H1 (cell line): Measurements from ENCODE around the gene CCBE1. TPM values are rescaled to one million over a fixed set of nuclear protein-coding genes. Genes with fewer than 3 reads are reported as not detected.

ENCODE experiments used
- CTCF ChIA-PET: fragments of 300-600 bp; sonication (Branson Sonifier 250); formaldehyde crosslinking; loops from one replicate; lab custom pipeline; 2021; ENCODE audit not compliant: partially characterized antibody; lab: Charles Lee
- POLR2A ChIA-PET: fragments of 300-600 bp; sonication (Branson Sonifier 250); formaldehyde crosslinking; loops from one replicate; lab custom pipeline; 2021; ENCODE audit warnings: inconsistent platforms; ENCODE audit not compliant: partially characterized antibody; lab: Charles Lee
- DNase-seq, 2 experiments: peaks; one replicate each; pipeline versions ENCODE4 v3.0.0 to v3.0.0-alpha.2; 2010 to 2022; ENCODE audit warnings: low spot score in 2 of 2, low read depth in 1 of 2, mixed read lengths in 1 of 2
- FAIRE-seq: peaks from 2 replicates; lab custom pipeline; 2011; peaks lifted over from hg19 to GRCh38; lab: Jason Lieb, UNC
- H2AFZ ChIP-seq: 2 replicates; pipeline ENCODE4 v1.8.1; 2012; ENCODE audit warnings: low read length, inconsistent platforms
- H2AK5ac ChIP-seq: 2 replicates; pipeline ENCODE4 v1.6.1; 2013; ENCODE audit warnings: low read depth, low read length
- H2BK120ac ChIP-seq: replicated peaks from 2 replicates; pipeline ENCODE3; 2013; ENCODE audit warnings: low read depth, low read length, inconsistent platforms
- H2BK12ac ChIP-seq: 2 replicates; pipeline ENCODE4 v1.6.1; 2013; ENCODE audit warnings: low read depth, low read length
- H2BK15ac ChIP-seq: 2 replicates; pipeline ENCODE4 v1.6.1; 2013; ENCODE audit warnings: low read length
- H2BK20ac ChIP-seq: 2 replicates; pipeline ENCODE4 v1.6.1; 2013; ENCODE audit warnings: low read length
- H2BK5ac ChIP-seq: 2 replicates; pipeline ENCODE4 v1.6.1; 2013; ENCODE audit warnings: low read depth, low read length
- H3K14ac ChIP-seq: 2 replicates; pipeline ENCODE4 v1.6.1; 2013; ENCODE audit warnings: inconsistent platforms; ENCODE audit not compliant: insufficient read length
- H3K18ac ChIP-seq: 2 replicates; pipeline ENCODE4 v1.6.1; 2013; ENCODE audit warnings: low read length; ENCODE audit errors: extremely low read depth
- H3K23ac ChIP-seq: 2 replicates; pipeline ENCODE4 v1.6.1; 2013; ENCODE audit warnings: inconsistent platforms; ENCODE audit not compliant: insufficient read length
- H3K23me2 ChIP-seq: 2 replicates; pipeline ENCODE4 v1.6.1; 2013; ENCODE audit warnings: low read depth, low read length
- H3K27ac ChIP-seq: 2 replicates; pipeline ENCODE4 v1.6.1; 2011; ENCODE audit warnings: low read depth, low read length, inconsistent platforms
- H3K27me3 ChIP-seq, 4 experiments: replicated peaks in 1 of 4; 1 replicate in 1 of 4; 2 replicates in 3 of 4; pipeline versions ENCODE4 v1.6.1 to v1.8.1; 2011 to 2013; ENCODE audit warnings: low read length in 3 of 4, mild to moderate bottlenecking in 3 of 4, inconsistent platforms in 2 of 4, mixed read lengths in 2 of 4, moderate library complexity in 1 of 4; ENCODE audit not compliant: control insufficient read depth in 3 of 4, insufficient read depth in 3 of 4; ENCODE audit errors: extremely low read depth in 1 of 4
- H3K36me3 ChIP-seq, 4 experiments: 2 replicates each; pipeline versions ENCODE4 v1.6.1 to v1.8.1; 2011 to 2013; ENCODE audit warnings: mild to moderate bottlenecking in 4 of 4, low read length in 3 of 4, moderate library complexity in 2 of 4, control low read depth in 1 of 4, inconsistent platforms in 1 of 4; ENCODE audit not compliant: insufficient read depth in 4 of 4, control insufficient read depth in 2 of 4
- H3K4ac ChIP-seq: replicated peaks from 2 replicates; pipeline ENCODE3; 2013; ENCODE audit warnings: low read length, low read depth, mixed read lengths, inconsistent platforms; ENCODE audit not compliant: insufficient read length
- H3K4me1 ChIP-seq, 4 experiments: replicated peaks in 1 of 4; 1 replicate in 1 of 4; 2 replicates in 3 of 4; pipeline versions ENCODE4 v1.6.1 to v1.8.1; 2011 to 2013; ENCODE audit warnings: low read length in 3 of 4, inconsistent platforms in 2 of 4, mixed read lengths in 1 of 4; ENCODE audit not compliant: insufficient read depth in 4 of 4, control insufficient read depth in 3 of 4
- H3K4me2 ChIP-seq, 2 experiments: 2 replicates each; pipeline versions ENCODE4 v1.6.1 to v1.8.1; 2011 to 2013; ENCODE audit warnings: low read depth in 2 of 2, low read length in 2 of 2, control low read depth in 1 of 2, inconsistent platforms in 1 of 2, mild to moderate bottlenecking in 1 of 2; ENCODE audit not compliant: insufficient read depth in 1 of 2
- H3K4me3 ChIP-seq, 4 experiments: fragments of 200-600, 300-600 bp in 1 of 4; sonication (generic), shearing (Covaris generic), sonication (Bioruptor Twin) in 1 of 4; 2 replicates each; pipeline versions ENCODE4 v1.5.1 to v1.8.1; 2011 to 2016; ENCODE audit warnings: low read length in 4 of 4, low read depth in 3 of 4, control low read depth in 2 of 4, inconsistent platforms in 2 of 4, mild to moderate bottlenecking in 2 of 4, mixed read lengths in 1 of 4, moderate library complexity in 1 of 4; ENCODE audit not compliant: insufficient read depth in 2 of 4; ENCODE audit errors: extremely low read depth in 1 of 4
- H3K56ac ChIP-seq: replicated peaks from 2 replicates; pipeline ENCODE3; 2013; ENCODE audit warnings: low read depth, mild to moderate bottlenecking, mixed read lengths, low read length, inconsistent platforms; ENCODE audit not compliant: insufficient read length
- H3K79me1 ChIP-seq: 2 replicates; pipeline ENCODE4 v1.6.1; 2013; ENCODE audit warnings: low read depth, low read length, control low read depth
- H3K79me2 ChIP-seq, 2 experiments: 2 replicates each; pipeline versions ENCODE4 v1.6.1 to v1.8.1; 2012 to 2013; ENCODE audit warnings: low read length in 2 of 2, mild to moderate bottlenecking in 2 of 2, inconsistent platforms in 1 of 2; ENCODE audit not compliant: insufficient read depth in 2 of 2, control insufficient read depth in 1 of 2
- H3K9ac ChIP-seq, 4 experiments: replicated peaks in 1 of 4; 1 replicate in 1 of 4; 2 replicates in 3 of 4; pipeline versions ENCODE4 v1.6.1 to v1.8.1; 2011 to 2013; ENCODE audit warnings: low read depth in 3 of 4, low read length in 3 of 4, control low read depth in 2 of 4, mild to moderate bottlenecking in 2 of 4, moderate library complexity in 2 of 4, inconsistent platforms in 1 of 4; ENCODE audit errors: extremely low read depth in 1 of 4
- H3K9me3 ChIP-seq, 2 experiments: 2 replicates each; pipeline versions ENCODE4 v1.6.1 to v1.8.1; 2012 to 2013; ENCODE audit warnings: mild to moderate bottlenecking in 2 of 2, moderate library complexity in 2 of 2, control low read depth in 1 of 2, inconsistent platforms in 1 of 2, low read depth in 1 of 2, low read length in 1 of 2, mixed read lengths in 1 of 2; ENCODE audit not compliant: insufficient read depth in 2 of 2
- H4K20me1 ChIP-seq, 2 experiments: replicated peaks in 1 of 2; 2 replicates each; pipeline versions ENCODE3 to v1.8.1; 2011 to 2013; ENCODE audit warnings: inconsistent platforms in 2 of 2, low read length in 2 of 2, mild to moderate bottlenecking in 1 of 2; ENCODE audit not compliant: insufficient read depth in 2 of 2, control insufficient read depth in 1 of 2
- H4K5ac ChIP-seq: 2 replicates; pipeline ENCODE4 v1.6.1; 2013; ENCODE audit warnings: low read length, low read depth, mixed read lengths, inconsistent platforms; ENCODE audit not compliant: insufficient read length
- H4K8ac ChIP-seq: 2 replicates; pipeline ENCODE4 v1.8.0; 2013; ENCODE audit warnings: mild to moderate bottlenecking, moderate library complexity, low read length, inconsistent platforms; ENCODE audit not compliant: insufficient read depth; ENCODE audit errors: extremely low read depth
- H4K91ac ChIP-seq: replicated peaks from 2 replicates; pipeline ENCODE3; 2013; ENCODE audit warnings: low read length, mixed read lengths, inconsistent platforms; ENCODE audit not compliant: insufficient read length
- BCL11A ChIP-seq, 2 experiments: IDR thresholded peaks; one replicate each; pipeline ENCODE4 v1.6.1; 2011; ENCODE audit warnings: low read depth in 2 of 2, low read length in 2 of 2, mild to moderate bottlenecking in 2 of 2
- BRCA1 ChIP-seq: IDR thresholded peaks from 2 replicates; pipeline ENCODE4 v1.6.1; 2012; ENCODE audit warnings: low read depth, low read length, improper control_type of control experiment
- CBX5 ChIP-seq: fragments of 300-800, 300-1000 bp; sonication (generic); IDR thresholded peaks from 2 replicates; pipeline ENCODE4 v1.7.1; 2016; ENCODE audit warnings: antibody characterized with exemption, low read length, low read depth
- CHD1 ChIP-seq: IDR thresholded peaks from 2 replicates; pipeline ENCODE4 v1.6.1; 2012; ENCODE audit warnings: low read depth, low read length, improper control_type of control experiment
- CREB1 ChIP-seq: IDR thresholded peaks from 2 replicates; pipeline ENCODE4 v1.6.1; 2012; ENCODE audit warnings: inconsistent platforms
- E2F6 ChIP-seq: IDR thresholded peaks from 2 replicates; pipeline ENCODE4 v1.6.1; 2012; ENCODE audit warnings: inconsistent platforms
- FOSL1 ChIP-seq: IDR thresholded peaks from 2 replicates; pipeline ENCODE4 v1.6.1; 2011; ENCODE audit warnings: mild to moderate bottlenecking, low read depth, low read length, moderate library complexity; ENCODE audit not compliant: insufficient read depth
- GABPA ChIP-seq: IDR thresholded peaks from 2 replicates; pipeline ENCODE4 v1.6.1; 2011; ENCODE audit warnings: mild to moderate bottlenecking, low read length, moderate library complexity, borderline replicate concordance; ENCODE audit not compliant: insufficient read depth
- KDM5A ChIP-seq: fragments of 200-600 bp; IDR thresholded peaks from 2 replicates; pipeline ENCODE4 v1.7.1; 2012; ENCODE audit warnings: mild to moderate bottlenecking, low read length, inconsistent platforms, mixed read lengths
- NRF1 ChIP-seq: IDR thresholded peaks from 2 replicates; pipeline ENCODE4 v1.6.1; 2011; ENCODE audit warnings: mild to moderate bottlenecking, low read depth, low read length, improper control_type of control experiment
- POLR2AphosphoS5 ChIP-seq: IDR thresholded peaks from 2 replicates; pipeline ENCODE4 v1.6.1; 2011; ENCODE audit warnings: low read depth, low read length
- SIRT6 ChIP-seq: IDR thresholded peaks from one replicate; pipeline ENCODE4 v1.7.1; 2012; ENCODE audit warnings: low read length, inconsistent platforms
- SP4 ChIP-seq: IDR thresholded peaks from 2 replicates; pipeline ENCODE4 v1.6.1; 2012; ENCODE audit warnings: low read length, inconsistent platforms
- TAF1 ChIP-seq: IDR thresholded peaks from 2 replicates; pipeline ENCODE4 v1.6.1; 2011; ENCODE audit warnings: mild to moderate bottlenecking, low read depth, low read length
- TCF12 ChIP-seq: IDR thresholded peaks from 2 replicates; pipeline ENCODE4 v1.6.1; 2011; ENCODE audit warnings: low read depth, mild to moderate bottlenecking, low read length
- ZNF274 ChIP-seq: IDR thresholded peaks from 2 replicates; pipeline ENCODE4 v1.7.0; 2012; ENCODE audit warnings: low read length, borderline replicate concordance; ENCODE audit errors: extremely low read depth
- WGBS, 2 experiments: shearing (Covaris generic) in 1 of 2; methylation state at CpG; one replicate each; pipeline versions ENCODE4 v1.1.6 to v1.1.7; 2013 to 2015; ENCODE audit warnings: low lambda C conversion rate in 2 of 2, mixed read lengths in 2 of 2, inconsistent platforms in 1 of 2, low coverage in 1 of 2, missing lambda C conversion rate in 1 of 2; ENCODE audit not compliant: insufficient replicate concordance in 2 of 2, insufficient coverage in 1 of 2, insufficient read length in 1 of 2; ENCODE audit errors: extremely low coverage in 1 of 2, missing lambda C conversion rate in 1 of 2; 5-methylcytosine and 5-hydroxymethylcytosine counted together
- polyA plus RNA-seq, 7 experiments: library from polyadenylated mRNA; depleted of rRNA in 3 of 7; stranded (reverse) in 5 of 7; unstranded in 2 of 7; fragments of >200 nt in 5 of 7; fragments of 200-250 nt in 2 of 7; gene quantifications; 1 replicate in 5 of 7; 2 replicates in 1 of 7; 4 replicates in 1 of 7; pipeline versions ENCODE4 v1.2.1 to v1.2.3, GENCODE V29; 2011 to 2013; ENCODE audit warnings: missing spikeins in 2 of 7, mixed read lengths in 2 of 7
- total RNA-seq: library from RNA; stranded (reverse); fragmentation: NEBNext Ultra II Directional; extraction: Animal tissue kit (Norgen Biotek cat#: 25700); gene quantifications from 2 replicates; pipeline ENCODE4 v1.2.1, GENCODE V29; 2021

Gene CCBE1
- total and polyA plus RNA-seq, 2 of the 8 experiments (the other 6 are each of a cell fraction or from before 2014, with no cell fraction given) = 2.1 to 2.6 TPM

DNA sequence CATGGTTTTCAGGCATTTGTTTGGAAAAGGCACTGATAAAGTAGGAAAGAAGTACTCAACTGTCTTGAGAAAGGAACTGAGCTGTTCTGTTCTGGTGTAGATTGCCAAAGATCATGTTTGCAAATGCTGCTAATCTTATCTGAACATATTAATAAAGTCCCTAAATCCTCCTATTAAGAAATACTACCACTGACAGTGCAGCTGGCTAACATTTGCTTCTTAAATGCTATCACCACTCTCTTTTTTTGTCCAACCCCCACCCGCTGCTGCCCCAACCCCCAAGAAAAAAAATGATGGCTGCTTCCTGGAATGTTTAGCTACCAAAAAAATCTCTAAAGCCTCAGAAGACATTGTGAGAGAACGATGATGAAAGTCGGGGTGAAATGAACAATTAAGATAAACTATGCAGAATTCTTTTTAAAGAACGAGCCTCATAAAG, 130.7 kb downstream of the CCBE1 start:
- H4K20me1 ChIP-seq = no peaks in the 10 kb centered on the region
- TF ChIP-seq BRCA1 (no peak), GABPA (no peak), ZNF274 (no peak), CHD1 (no peak), SP4 (no peak), TCF12 (no peak), CBX5 (no peak), FOSL1 (no peak), NRF1 (no peak), SIRT6 (no peak), BCL11A (IDR thresholded peaks at IDR 0.05; ENCODE audit: low read depth in 2 of 2, low read length in 2 of 2) (no peak), TAF1 (no peak), KDM5A (no peak), POLR2AphosphoS5 (no peak), CREB1 (no peak), E2F6 (no peak)

More for the DNA sequence above, 130.7 kb downstream of the CCBE1 start:
- H4K5ac ChIP-seq = no peak overlapping the region
- 89% methylated on average over 4 of the region's 4 CpGs; no CpG with 5 or more reads in 1 of the 2 experiments for WGBS, 2 experiments
- H3K4me3 ChIP-seq = no peak overlapping the region
- ChIA-PET POLR2A (interaction anchor here (1.3 kb wide), 1 partner anchor 10 kb away, joined by 3 read pairs; no protein-coding TSS in a partner anchor), CTCF (no interaction called here)
- H3K9ac ChIP-seq = no peak overlapping the region
- no peak overlapping the region for H4K91ac ChIP-seq
- FAIRE-seq = no peak
- no peak overlapping the region for H3K18ac ChIP-seq
- H2BK20ac ChIP-seq = no peak overlapping the region
- no peak overlapping the region for H2BK15ac ChIP-seq
- H2BK120ac ChIP-seq = no peak overlapping the region
- no peak for DNase-seq
- H3K23me2 ChIP-seq = no peaks in the 10 kb centered on the region
- no peak overlapping the region for H4K8ac ChIP-seq
- peaks cover 2 to 3% (median 3%) of the 10 kb centered on the region in 4 experiments; a peak in 3 of 7 replicates for H3K4me1 ChIP-seq
- H2BK12ac ChIP-seq = no peak overlapping the region
- H2AK5ac ChIP-seq = no peak overlapping the region
- H3K27me3 ChIP-seq = no peaks in the 10 kb centered on the region
- H2AFZ ChIP-seq = no peak overlapping the region
- no peak overlapping the region for H3K56ac ChIP-seq
- no peaks in the 10 kb centered on the region for H3K79me1 ChIP-seq
- H2BK5ac ChIP-seq = no peak overlapping the region
- H3K23ac ChIP-seq = no peak overlapping the region
- H3K36me3 ChIP-seq = no peaks in the 10 kb centered on the region
- no peak overlapping the region for H3K14ac ChIP-seq
- H3K27ac ChIP-seq = no peak overlapping the region
- H3K4me2 ChIP-seq = no peak overlapping the region
- no peaks in the 10 kb centered on the region for H3K79me2 ChIP-seq
- no peaks in the 10 kb centered on the region for H3K9me3 ChIP-seq
- H3K4ac ChIP-seq = no peak overlapping the region
